Motor neuron (in vitro differentiated cells): ENCODE data around the gene PCDHB10. TPM values are rescaled to one million over a fixed set of nuclear protein-coding genes. Genes with fewer than 3 reads are reported as not detected.
"Not testable (repeated sequence)": the region's sequence is repeated elsewhere in the genome, so short reads cannot be mapped to it uniquely, and the experiment has no call there.

Source experiments
- ATAC-seq, 8 experiments: fragments of 200-7000 bp; cut with Tn5 transposase; replicated peaks in 6 of 8; 2 replicates each; pipeline ENCODE4 v1.8.0; 2021; ENCODE audit warnings: mild to moderate bottlenecking in 8 of 8, moderate library complexity in 8 of 8
- H3K27ac ChIP-seq, 2 donors: fragments of 250-450 bp; sonication (Bioruptor Pico); 2 replicates each; pipeline ENCODE4 v1.9.0; 2021; ENCODE audit warnings: antibody characterized with exemption in 2 of 2, mild to moderate bottlenecking in 2 of 2, moderate library complexity in 1 of 2
- H3K4me1 ChIP-seq, 2 donors: fragments of 250-450 bp; sonication (Bioruptor Pico); replicated peaks in 1 of 2; 2 replicates each; pipeline ENCODE4 v1.6.1; 2021; ENCODE audit warnings: antibody characterized with exemption in 2 of 2, mild to moderate bottlenecking in 2 of 2, moderate library complexity in 1 of 2
- H3K4me3 ChIP-seq, 5 donors: fragments of 250-450 bp; sonication (Bioruptor Pico); 2 replicates each; pipeline ENCODE4 v1.9.0; 2021; ENCODE audit warnings: antibody characterized with exemption in 5 of 5, mild to moderate bottlenecking in 5 of 5, moderate library complexity in 4 of 5
- WGBS, 10 experiments: fragments of 450-650 bp; shearing (Covaris generic); methylation state at CpG; one replicate each; pipeline ENCODE4 v1.0.0; 2022; 5-methylcytosine and 5-hydroxymethylcytosine counted together
- in situ Hi-C, 9 experiments: fragments of 400-800 bp; cut with MboI; loops; one replicate each; pipeline ENCODE4 v1.15.0; 2021; ENCODE audit warnings: low sequenced_read_pairs in 9 of 9, low pct_unique_long_range_greater_than_20kb in 2 of 9; ENCODE audit not compliant: unreplicated experiment in 9 of 9
- total RNA-seq, 8 experiments: library from RNA; unstranded; fragments of 300-600 nt; gene quantifications; 2 replicates each; pipeline versions ENCODE4 v1.2.3 to v1.2.4, GENCODE V29; 2022

PCDHB10 gene
- total RNA-seq, 8 experiments from 2014 or later, result 0.20 to 25.4 (median 5.5) TPM

- WGBS, 10 experiments, result 0 to 45% (median 12%) methylated on average over 2 to 15 of the region's 15 CpGs
- peak within 1 kb of the TSS; percentile 22 to 42 (median 38) for H3K4me3 ChIP-seq
- in situ Hi-C loops, result loop anchor here in 3 of 9 experiments (25.0 kb wide), 1 partner anchor 339 kb away; no protein-coding TSS in a partner anchor
- H3K27ac ChIP-seq, result peak within 1 kb of the TSS in 1 of 2 donors; percentile 47
- no peaks in the 10 kb centered on the region for H3K4me1 ChIP-seq
- ATAC-seq, result peak; percentile 61 to 94 (median 86)
These were observed 31.1 kb downstream of the PCDHB10 start, which contains the start of gene PCDHB14 for GRCh38 chr5:141223112-141223783. Gene PCDHB14, plus strand, starts transcription at chr5:141223343. Its CDS starts 163 bp downstream, at chr5:141223506.

GRCh38 chr5:141224844-141225243, 32.7 kb downstream of the PCDHB10 start:
- WGBS, 10 experiments, result no CpG with 5 or more reads among the region's 40 CpGs
- in situ Hi-C loops, result loop anchor here in 3 of 9 experiments (25.0 kb wide), 1 partner anchor 337 kb away; no protein-coding TSS in a partner anchor
- H3K27ac ChIP-seq, ATAC-seq, H3K4me1 ChIP-seq: not testable (repeated sequence)
- H3K4me3 ChIP-seq, result peak overlapping the region in 1 of 5 donors; percentile 17

GRCh38 chr5:141225421-141225820, 33.3 kb downstream of the PCDHB10 start:
- H3K4me3 ChIP-seq, in situ Hi-C loops, H3K4me1 ChIP-seq, ATAC-seq, H3K27ac ChIP-seq: not testable (repeated sequence)
- 23 to 83% (median 68%) methylated on average over 1 to 3 of the region's 30 CpGs; no CpG with 5 or more reads in 7 of the 10 experiments for WGBS, 10 experiments

GRCh38 chr5:141234109-141234667, 42.0 kb downstream of the PCDHB10 start:
- H3K4me3 ChIP-seq, result peak overlapping the region in 2 of 5 donors; percentile 30 to 48
- H3K4me1 ChIP-seq, result no peaks in the 10 kb centered on the region
- WGBS, 10 experiments, result 0 to 86% (median 6%) methylated on average over 1 to 15 of the region's 15 CpGs
- H3K27ac ChIP-seq, result peak overlapping the region in 1 of 2 donors; percentile 57
- no peak for ATAC-seq
- in situ Hi-C loops, result no loop called here

GRCh38 chr5:141235922-141236321, 43.8 kb downstream of the PCDHB10 start:
- in situ Hi-C loops, ATAC-seq, H3K27ac ChIP-seq, H3K4me1 ChIP-seq: not testable (repeated sequence)
- WGBS, 10 experiments, result 25% methylated on average over 8 of the region's 40 CpGs; no CpG with 5 or more reads in 9 of the 10 experiments
- peak overlapping the region in 1 of 5 donors; percentile 14 for H3K4me3 ChIP-seq

GRCh38 chr5:141236516-141237313, 44.6 kb downstream of the PCDHB10 start:
- 14 to 100% (median 40%) methylated on average over 1 to 15 of the region's 32 CpGs for WGBS, 10 experiments
- no peak for ATAC-seq
- in situ Hi-C loops, result no loop called here
- H3K27ac ChIP-seq, result no peak overlapping the region
- H3K4me3 ChIP-seq, result no peak overlapping the region
- H3K4me1 ChIP-seq, result no peaks in the 10 kb centered on the region

GRCh38 chr5:141241496-141241895, 49.3 kb downstream of the PCDHB10 start:
- in situ Hi-C loops, result no loop called here
- 5 to 94% (median 61%) methylated on average over 6 to 15 of the region's 43 CpGs; no CpG with 5 or more reads in 6 of the 10 experiments for WGBS, 10 experiments
- Histone ChIP-seq H3K27ac (no peak overlapping the region), H3K4me1 (no peaks in the 10 kb centered on the region), H3K4me3 (no peak overlapping the region)
- no peak for ATAC-seq

Other genes starting within 250 kb of the PCDHB10 start
- 10 to 100 TPM in 1 of 8 experiments, 1 to 10 TPM in 5, under 1 TPM in 2; 0.10 to 24.4 (median 4.8) TPM for gene PCDHAC2, start 225.9 kb upstream of the PCDHB10 start, total RNA-seq
- under 1 TPM in 7 of 8 experiments, not detected in 1; 0.04 to 0.43 (median 0.11) TPM for gene PCDHB1, start 141.0 kb upstream of the PCDHB10 start, total RNA-seq
- 10 to 100 TPM in 5 of 8 experiments, 1 to 10 TPM in 2, under 1 TPM in 1; 0.36 to 45.7 (median 10.3) TPM for gene PCDHB2, start 97.7 kb upstream of the PCDHB10 start, total RNA-seq
- gene PCDHB3, start 91.9 kb upstream of the PCDHB10 start, total RNA-seq, result 1 to 10 TPM in 7 of 8 experiments, not detected in 1; 1.6 to 7.6 (median 2.8) TPM
- 1 to 10 TPM in 4 of 8 experiments, under 1 TPM in 4; 0.20 to 2.0 (median 1.2) TPM for gene PCDHB4, start 70.5 kb upstream of the PCDHB10 start, total RNA-seq
- 10 to 100 TPM in 3 of 8 experiments, 1 to 10 TPM in 1, under 1 TPM in 3, not detected in 1; 0.27 to 51.6 (median 8.5) TPM for gene PCDHB5, start 57.1 kb upstream of the PCDHB10 start, total RNA-seq
- gene PCDHB6, start 42.3 kb upstream of the PCDHB10 start, total RNA-seq, result 1 to 10 TPM in 4 of 8 experiments, under 1 TPM in 3, not detected in 1; 0.28 to 2.8 (median 2.3) TPM
- 1 to 10 TPM in 3 of 8 experiments, under 1 TPM in 5; 0.20 to 2.0 (median 0.50) TPM for gene PCDHB7, start 19.7 kb upstream of the PCDHB10 start, total RNA-seq
- gene PCDHB8, start 14.6 kb upstream of the PCDHB10 start, total RNA-seq, result 1 to 10 TPM in 4 of 8 experiments, under 1 TPM in 4; 0.11 to 4.4 (median 1.8) TPM
- 1 to 10 TPM in 5 of 8 experiments, under 1 TPM in 3; 0.25 to 3.4 (median 1.8) TPM for gene PCDHB16, start 10.0 kb upstream of the PCDHB10 start, total RNA-seq
- 10 to 100 TPM in 1 of 8 experiments, 1 to 10 TPM in 6, under 1 TPM in 1; 0.72 to 10.1 (median 2.3) TPM for gene PCDHB9, start 5.2 kb upstream of the PCDHB10 start, total RNA-seq
- gene PCDHB11, start 7.3 kb downstream of the PCDHB10 start, total RNA-seq, result 1 to 10 TPM in 6 of 8 experiments, under 1 TPM in 2; 0.46 to 6.1 (median 3.4) TPM
- 1 to 10 TPM in 5 of 8 experiments, under 1 TPM in 3; 0.31 to 8.9 (median 2.9) TPM for gene PCDHB12, start 16.4 kb downstream of the PCDHB10 start, total RNA-seq
- gene PCDHB13, start 21.6 kb downstream of the PCDHB10 start, total RNA-seq, result 1 to 10 TPM in 7 of 8 experiments, under 1 TPM in 1; 0.25 to 6.7 (median 2.9) TPM
- 10 to 100 TPM in 1 of 8 experiments, 1 to 10 TPM in 7; 1.2 to 16.7 (median 6.5) TPM for gene PCDHB14, start 31.0 kb downstream of the PCDHB10 start, total RNA-seq
- 1 to 10 TPM in 6 of 8 experiments, under 1 TPM in 2; 0.25 to 8.6 (median 3.5) TPM for gene PCDHB15, start 53.0 kb downstream of the PCDHB10 start, total RNA-seq
- gene SLC25A2, start 111.7 kb downstream of the PCDHB10 start, total RNA-seq, result 1 to 10 TPM in 1 of 8 experiments, under 1 TPM in 5, not detected in 2; 0.14 to 1.4 (median 0.54) TPM
- 100 to 1,000 TPM in 2 of 8 experiments, 10 to 100 TPM in 6; 58.8 to 118 (median 71.3) TPM for gene TAF7, start 128.4 kb downstream of the PCDHB10 start, total RNA-seq
- gene PCDHGA1, start 138.2 kb downstream of the PCDHB10 start, total RNA-seq, result 1 to 10 TPM in 2 of 8 experiments, under 1 TPM in 6; 0.23 to 1.3 (median 0.79) TPM
- 1 to 10 TPM in 2 of 8 experiments, under 1 TPM in 6; 0.16 to 1.5 (median 0.34) TPM for gene PCDHGA2, start 146.4 kb downstream of the PCDHB10 start, total RNA-seq
- 10 to 100 TPM in 1 of 8 experiments, 1 to 10 TPM in 1, under 1 TPM in 6; 0.05 to 32.1 (median 0.65) TPM for gene PCDHGA3, start 151.5 kb downstream of the PCDHB10 start, total RNA-seq
- 1 to 10 TPM in 3 of 8 experiments, under 1 TPM in 5; 0.33 to 4.4 (median 0.83) TPM for gene PCDHGB1, start 157.7 kb downstream of the PCDHB10 start, total RNA-seq
- 1 to 10 TPM in 5 of 8 experiments, under 1 TPM in 3; 0.22 to 3.2 (median 1.4) TPM for gene PCDHGA4, start 162.7 kb downstream of the PCDHB10 start, total RNA-seq
- gene PCDHGB2, start 167.6 kb downstream of the PCDHB10 start, total RNA-seq, result 10 to 100 TPM in 1 of 8 experiments, 1 to 10 TPM in 2, under 1 TPM in 5; 0.41 to 10.7 (median 0.83) TPM
- gene PCDHGA5, start 171.8 kb downstream of the PCDHB10 start, total RNA-seq, result 1 to 10 TPM in 2 of 8 experiments, under 1 TPM in 6; 0.16 to 5.2 (median 0.50) TPM
- gene PCDHGB3, start 177.9 kb downstream of the PCDHB10 start, total RNA-seq, result 1 to 10 TPM in 3 of 8 experiments, under 1 TPM in 5; 0.22 to 6.5 (median 0.59) TPM
- gene PCDHGA6, start 181.5 kb downstream of the PCDHB10 start, total RNA-seq, result 1 to 10 TPM in 4 of 8 experiments, under 1 TPM in 4; 0.11 to 6.9 (median 0.88) TPM
- gene PCDHGA7, start 190.4 kb downstream of the PCDHB10 start, total RNA-seq, result 1 to 10 TPM in 2 of 8 experiments, under 1 TPM in 6; 0.16 to 5.8 (median 0.52) TPM
- gene PCDHGB4, start 195.3 kb downstream of the PCDHB10 start, total RNA-seq, result 10 to 100 TPM in 1 of 8 experiments, 1 to 10 TPM in 5, under 1 TPM in 2; 0.22 to 92.9 (median 1.4) TPM
- 1 to 10 TPM in 2 of 8 experiments, under 1 TPM in 6; 0.11 to 5.7 (median 0.57) TPM for gene PCDHGA8, start 200.3 kb downstream of the PCDHB10 start, total RNA-seq
- gene PCDHGB5, start 205.6 kb downstream of the PCDHB10 start, total RNA-seq, result 10 to 100 TPM in 1 of 8 experiments, 1 to 10 TPM in 3, under 1 TPM in 4; 0.05 to 11.4 (median 0.83) TPM
- 1 to 10 TPM in 4 of 8 experiments, under 1 TPM in 4; 0.22 to 5.5 (median 1.3) TPM for gene PCDHGA9, start 210.4 kb downstream of the PCDHB10 start, total RNA-seq
- gene PCDHGB6, start 215.7 kb downstream of the PCDHB10 start, total RNA-seq, result 10 to 100 TPM in 5 of 8 experiments, 1 to 10 TPM in 3; 1.1 to 46.7 (median 31.5) TPM
- 1 to 10 TPM; 2.1 to 7.6 (median 4.4) TPM for gene PCDHGA10, start 220.6 kb downstream of the PCDHB10 start, total RNA-seq
- 10 to 100 TPM in 2 of 8 experiments, 1 to 10 TPM in 6; 4.7 to 31.4 (median 9.2) TPM for gene PCDHGB7, start 225.3 kb downstream of the PCDHB10 start, total RNA-seq
- gene PCDHGA11, start 228.7 kb downstream of the PCDHB10 start, total RNA-seq, result 1 to 10 TPM; 1.3 to 8.8 (median 3.8) TPM
- gene PCDHGA12, start 238.2 kb downstream of the PCDHB10 start, total RNA-seq, result 10 to 100 TPM in 1 of 8 experiments, 1 to 10 TPM in 7; 1.0 to 16.1 (median 1.5) TPM